ENCODE measurements around the gene TAS1R1. TPM values are rescaled to one million over a fixed set of nuclear protein-coding genes. Genes with fewer than 3 reads are reported as not detected.

Gene TAS1R1
- total RNA-seq, 4 donors from 2014 or later = not detected

- H3K36me3 ChIP-seq = peaks cover 0 to 23% (median 0%) of the 10 kb centered on the region in 3 donors
- H3K9me3 ChIP-seq = no peaks in the 10 kb centered on the region
- peaks cover 9 to 32% (median 13%) of the 10 kb centered on the region in 4 donors for H3K4me1 ChIP-seq
- no peak for TF ChIP-seq POLR2A (IDR thresholded peaks at IDR 0.05)
- TF ChIP-seq CTCF (IDR thresholded peaks at IDR 0.05) = peak in 4 of 6 experiments; percentile 4 to 23 (median 13)
- DNase-seq = no peak
- no peaks in the 10 kb centered on the region for H3K27me3 ChIP-seq
- H3K4me3 ChIP-seq = no peak overlapping the region
- H3K27ac ChIP-seq = no peak overlapping the region
Measured at GRCh38 chr1:6584126-6585080, 29.3 kb downstream of the TAS1R1 start.

GRCh38 chr1:6585081-6585722 is 30.1 kb downstream of the TAS1R1 start:
- no peak for DNase-seq
- Histone ChIP-seq H3K4me1 (peaks cover 8 to 31% (median 12%) of the 10 kb centered on the region in 4 donors), H3K4me3 (no peak overlapping the region), H3K27ac (no peak overlapping the region), H3K27me3 (no peaks in the 10 kb centered on the region), H3K9me3 (no peaks in the 10 kb centered on the region), H3K36me3 (peaks cover 0 to 31% (median 0%) of the 10 kb centered on the region in 3 donors)
- peak in 1 of 6 experiments; percentile 16 for TF ChIP-seq CTCF (IDR thresholded peaks at IDR 0.05)
- TF ChIP-seq POLR2A (IDR thresholded peaks at IDR 0.05) = no peak

- no peak for DNase-seq
- no peaks in the 10 kb centered on the region for H3K27me3 ChIP-seq
- peaks cover 0 to 35% (median 0%) of the 10 kb centered on the region in 3 donors for H3K36me3 ChIP-seq
- TF ChIP-seq CTCF (IDR thresholded peaks at IDR 0.05) (no peak), POLR2A (IDR thresholded peaks at IDR 0.05) (no peak)
- no peaks in the 10 kb centered on the region for H3K9me3 ChIP-seq
- no peak overlapping the region for H3K27ac ChIP-seq
- H3K4me3 ChIP-seq = no peak overlapping the region
- peaks cover 3 to 24% (median 7%) of the 10 kb centered on the region in 4 donors for H3K4me1 ChIP-seq
Measured at GRCh38 chr1:6585841-6586240, 30.7 kb downstream of the TAS1R1 start.

- no peak for DNase-seq
Measured at GRCh38 chr1:6586404-6586816, 31.3 kb downstream of the TAS1R1 start.

More at GRCh38 chr1:6586404-6586816, 31.3 kb downstream of the TAS1R1 start:
- Histone ChIP-seq H3K4me1 (peaks cover 0 to 19% (median 2%) of the 10 kb centered on the region in 4 donors), H3K9me3 (no peaks in the 10 kb centered on the region), H3K27ac (no peak overlapping the region), H3K27me3 (no peaks in the 10 kb centered on the region), H3K36me3 (peaks cover 0 to 41% (median 0%) of the 10 kb centered on the region in 3 donors), H3K4me3 (no peak overlapping the region)
- TF ChIP-seq POLR2A (IDR thresholded peaks at IDR 0.05) = no peak
- no peak for TF ChIP-seq CTCF (IDR thresholded peaks at IDR 0.05)
